HCT116 (cell line): ENCODE measurements around the gene TAF3. TPM values are rescaled to one million over a fixed set of nuclear protein-coding genes. Genes with fewer than 3 reads are reported as not detected.

Experiments
- ATAC-seq: fragments of 200-7000 bp; cut with Tn5 transposase; 2 replicates; pipeline ENCODE4 v1.9.1; 2020; ENCODE audit warnings: mild to moderate bottlenecking, moderate library complexity
- BruUV-seq: library from RNA; stranded (reverse); fragments of 400-500 nt; replicated peaks from 2 replicates; lab custom pipeline; 2021; lab: Mats Ljungman, UMichigan
- CTCF ChIA-PET: fragments of 300-600 bp; sonication (Branson Sonifier 250); formaldehyde crosslinking; loops from one replicate; lab custom pipeline; 2021; ENCODE audit warnings: antibody characterized with exemption; lab: Charles Lee
- POLR2A ChIA-PET: fragments of 300-600, 350-600 bp; sonication (Branson Sonifier 250); formaldehyde crosslinking; loops from one replicate; lab custom pipeline; 2021; ENCODE audit warnings: antibody characterized with exemption; lab: Charles Lee
- RAD21 ChIA-PET, 2 experiments: fragments of 300-600 bp; sonication (Branson Sonifier 250); formaldehyde crosslinking; loops; one replicate each; lab custom pipeline; 2023; ENCODE audit warnings: low total read pairs in 2 of 2; ENCODE audit not compliant: uncharacterized antibody in 2 of 2, unreplicated experiment in 2 of 2, low non-redundant PET in 1 of 2; lab: Charles Lee
- DNase-seq: peaks from one replicate; pipeline ENCODE4 v3.0.0-alpha.2; 2010; ENCODE audit warnings: low read depth, low spot score
- H2AFZ ChIP-seq: fragments of 200-600 bp; shearing (Covaris generic), sonication (generic); 2 replicates; pipeline ENCODE4 v1.6.1; 2017; ENCODE audit warnings: low read depth, mixed run types, mixed read lengths, antibody characterized with exemption, low read length; ENCODE audit not compliant: poor library complexity, severe bottlenecking
- H3K27ac ChIP-seq: 2 replicates; pipeline ENCODE4 v1.5.1; 2012; ENCODE audit warnings: low read depth, low read length
- H3K27me3 ChIP-seq: fragments of 200-600 bp; sonication (generic); 2 replicates; pipeline ENCODE4 v1.6.1; 2016; ENCODE audit warnings: mixed run types, low read length, mixed read lengths; ENCODE audit not compliant: insufficient read depth
- H3K36me3 ChIP-seq, 2 experiments: fragments of 200-500 bp in 1 of 2; fragments of 200-600 bp in 1 of 2; sonication (Bioruptor generic) in 1 of 2; sonication (generic) in 1 of 2; 2 replicates each; pipeline versions ENCODE4 v1.5.1 to v1.6.1; 2014 to 2016; ENCODE audit warnings: low read length in 2 of 2, inconsistent platforms in 1 of 2, mixed read lengths in 1 of 2, mixed run types in 1 of 2; ENCODE audit not compliant: insufficient read depth in 2 of 2, control insufficient read depth in 1 of 2
- H3K4me1 ChIP-seq, 2 experiments: fragments of 200-600 bp in 1 of 2; sonication (generic) in 1 of 2; 2 replicates each; pipeline versions ENCODE4 v1.5.1 to v1.6.1; 2012 to 2017; ENCODE audit warnings: low read length in 2 of 2, inconsistent platforms in 1 of 2, mild to moderate bottlenecking in 1 of 2, mixed read lengths in 1 of 2, mixed run types in 1 of 2, moderate library complexity in 1 of 2; ENCODE audit not compliant: insufficient read depth in 2 of 2, control insufficient read depth in 1 of 2
- H3K4me2 ChIP-seq: fragments of 200-600 bp; sonication (generic); 2 replicates; pipeline ENCODE4 v1.6.1; 2017; ENCODE audit warnings: mixed run types, low read length, mixed read lengths
- H3K4me3 ChIP-seq, 2 experiments: fragments of 200-600 bp in 1 of 2; sonication (generic) in 1 of 2; replicated peaks in 1 of 2; 2 replicates each; pipeline ENCODE4 v1.5.1; 2011 to 2016; ENCODE audit warnings: low read length in 2 of 2, control low read depth in 1 of 2, low read depth in 1 of 2, mild to moderate bottlenecking in 1 of 2, mixed read lengths in 1 of 2, mixed run types in 1 of 2
- H3K79me2 ChIP-seq: fragments of 200-600 bp; sonication (generic); 2 replicates; pipeline ENCODE4 v1.6.1; 2017; ENCODE audit warnings: mild to moderate bottlenecking, mixed run types, low read length, moderate library complexity, mixed read lengths; ENCODE audit not compliant: insufficient read depth
- H3K9ac ChIP-seq: fragments of 200-600 bp; sonication (generic); 2 replicates; pipeline ENCODE4 v1.6.1; 2016; ENCODE audit warnings: low read length, mixed read lengths
- H3K9me2 ChIP-seq: fragments of 200-600 bp; sonication (generic), shearing (Covaris generic); 2 replicates; pipeline ENCODE4 v1.6.1; 2017; ENCODE audit warnings: mixed run types, mild to moderate bottlenecking, moderate library complexity; ENCODE audit not compliant: insufficient read depth
- H3K9me3 ChIP-seq, 2 experiments: fragments of 200-500 bp in 1 of 2; fragments of 200-600 bp in 1 of 2; sonication (Bioruptor generic) in 1 of 2; sonication (generic) in 1 of 2; 2 replicates each; pipeline ENCODE4 v1.6.1; 2014 to 2017; ENCODE audit warnings: low read length in 2 of 2, mixed read lengths in 2 of 2, inconsistent platforms in 1 of 2, low read depth in 1 of 2, mild to moderate bottlenecking in 1 of 2, mixed run types in 1 of 2, moderate library complexity in 1 of 2; ENCODE audit not compliant: control insufficient read depth in 1 of 2, insufficient read depth in 1 of 2
- H4K20me1 ChIP-seq: fragments of 200-600 bp; sonication (generic), shearing (Covaris generic); 2 replicates; pipeline ENCODE4 v1.6.1; 2017; ENCODE audit warnings: mixed run types, mild to moderate bottlenecking, moderate library complexity; ENCODE audit not compliant: insufficient read depth
- CEBPB ChIP-seq: IDR thresholded peaks from 2 replicates; pipeline ENCODE4 v1.6.1; 2012; ENCODE audit warnings: low read depth
- CTCF ChIP-seq, 3 experiments: fragments of 200-600 bp in 1 of 3; sonication (generic) in 1 of 3; IDR thresholded peaks in 2 of 3; conservative IDR thresholded peaks in 1 of 3; 2 replicates each; pipeline ENCODE4 v1.5.1; 2012 to 2017; ENCODE audit warnings: low read depth in 2 of 3, low read length in 2 of 3, antibody characterized with exemption in 1 of 3, borderline replicate concordance in 1 of 3, control low read depth in 1 of 3, mild to moderate bottlenecking in 1 of 3, mixed read lengths in 1 of 3, mixed run types in 1 of 3, moderate library complexity in 1 of 3; ENCODE audit not compliant: insufficient read depth in 1 of 3
- ELF1 ChIP-seq: IDR thresholded peaks from 2 replicates; pipeline ENCODE4 v1.6.1; 2012; ENCODE audit warnings: low read depth, borderline replicate concordance
- EZH2phosphoT487 ChIP-seq: fragments of 200-600 bp; IDR thresholded peaks from 2 replicates; pipeline ENCODE4 v1.6.1; 2018; ENCODE audit warnings: antibody characterized with exemption, borderline replicate concordance
- FOSL1 ChIP-seq: IDR thresholded peaks from 2 replicates; pipeline ENCODE4 v1.6.1; 2012; ENCODE audit warnings: low read depth
- JUND ChIP-seq: IDR thresholded peaks from 2 replicates; pipeline ENCODE4 v1.6.1; 2012
- POLR2AphosphoS5 ChIP-seq: IDR thresholded peaks from 2 replicates; pipeline ENCODE4 v1.6.1; 2011; ENCODE audit warnings: mild to moderate bottlenecking, low read depth, low read length, moderate library complexity
- REST ChIP-seq: IDR thresholded peaks from 2 replicates; pipeline ENCODE4 v1.6.1; 2012; ENCODE audit warnings: low read depth
- SIN3A ChIP-seq: IDR thresholded peaks from 2 replicates; pipeline ENCODE4 v1.6.1; 2012; ENCODE audit warnings: low read depth
- SRF ChIP-seq: IDR thresholded peaks from 2 replicates; pipeline ENCODE4 v1.6.1; 2012; ENCODE audit warnings: low read depth
- ZFX ChIP-seq: fragments of 450-650 bp; IDR thresholded peaks from 2 replicates; pipeline ENCODE4 v1.6.1; 2017
- intact Hi-C: fragments of 100-400 bp; cut with micrococcal nuclease; formaldehyde crosslinking; loops from 2 replicates; pipeline ENCODE4 v1.10.0; 2022
- total RNA-seq: library from RNA; stranded (reverse); gene quantifications from one replicate; pipeline ENCODE4 v1.2.1, GENCODE V29; 2021; ENCODE audit not compliant: unreplicated experiment

The TAF3 gene
- total RNA-seq, 1 experiment from 2014 or later = 8.0 TPM

GRCh38 chr10:8051851-8052257 is 233.5 kb downstream of the TAF3 start:
- Histone ChIP-seq H2AFZ (no peak overlapping the region), H3K9me2 (no peaks in the 10 kb centered on the region), H3K4me3 (no peak overlapping the region), H3K79me2 (no peaks in the 10 kb centered on the region), H3K4me2 (no peak overlapping the region), H3K27me3 (0 out of 2 replicates have a peak, but pooled peaks cover 4% of the 10 kb centered on the region), H3K27ac (no peak overlapping the region), H3K4me1 (peaks cover 3 to 15% of the 10 kb centered on the region in 2 experiments; a peak in 3 of 4 replicates), H3K36me3 (no peaks in the 10 kb centered on the region), H4K20me1 (no peaks in the 10 kb centered on the region), H3K9me3 (no peaks in the 10 kb centered on the region), H3K9ac (no peak overlapping the region)
- DNase-seq (no peak), ATAC-seq (no peak)
- BruUV-seq = no TSS peak
- intact Hi-C loops = no loop called here
- TF ChIP-seq CEBPB = no peak
- TF ChIP-seq FOSL1 = no peak
- no peak for TF ChIP-seq EZH2phosphoT487
- TF ChIP-seq CTCF (IDR thresholded peaks at IDR 0.05 in 2 of 3, conservative IDR thresholded peaks at IDR 0.05 in 1 of 3; ENCODE audit: borderline replicate concordance in 1 of 3, insufficient read depth in 1 of 3, low read depth in 2 of 3, low read length in 2 of 3) = no peak
- no peak for TF ChIP-seq REST
- TF ChIP-seq ZFX = no peak
- TF ChIP-seq SRF = no peak
- TF ChIP-seq ELF1 = no peak
- TF ChIP-seq SIN3A = no peak
- no peak for TF ChIP-seq JUND
- TF ChIP-seq POLR2AphosphoS5 = no peak
- ChIA-PET POLR2A (no interaction called here), CTCF (no interaction called here), RAD21 (no interaction called here)
